PFSK-1 (cell line): ENCODE results near the gene FGD1.

Experiments
- FOXP2 ChIP-seq: optimal IDR thresholded peaks from 2 replicates; pipeline ENCODE3; 2011; ENCODE audit warnings: borderline replicate concordance, control low read depth, inconsistent platforms; ENCODE audit not compliant: insufficient read depth; ENCODE audit errors: extremely low read length, extremely low read depth
- POLR2AphosphoS5 ChIP-seq: IDR thresholded peaks from 2 replicates; pipeline ENCODE4 v1.6.1; 2012; ENCODE audit warnings: low read depth, mild to moderate bottlenecking, control low read depth, low read length, moderate library complexity
- SIN3A ChIP-seq: IDR thresholded peaks from 2 replicates; pipeline ENCODE4 v1.6.1; 2012; ENCODE audit warnings: mild to moderate bottlenecking, low read length, moderate library complexity, borderline replicate concordance; ENCODE audit not compliant: insufficient read depth
- TAF1 ChIP-seq: IDR thresholded peaks from 2 replicates; pipeline ENCODE4 v1.6.1; 2012; ENCODE audit warnings: low read length, control low read depth, borderline replicate concordance; ENCODE audit not compliant: insufficient read depth
- TF ChIP-seq, protein P1 (sequence below), 2 experiments: IDR thresholded peaks; 2 replicates each; pipeline versions ENCODE4 v1.6.1 to v1.8.0; 2011 to 2012; ENCODE audit warnings: low read depth in 2 of 2, low read length in 2 of 2, control low read depth in 1 of 2, inconsistent platforms in 1 of 2, mild to moderate bottlenecking in 1 of 2, moderate library complexity in 1 of 2; ENCODE audit not compliant: insufficient read depth in 1 of 2

The FGD1 gene

DNA sequence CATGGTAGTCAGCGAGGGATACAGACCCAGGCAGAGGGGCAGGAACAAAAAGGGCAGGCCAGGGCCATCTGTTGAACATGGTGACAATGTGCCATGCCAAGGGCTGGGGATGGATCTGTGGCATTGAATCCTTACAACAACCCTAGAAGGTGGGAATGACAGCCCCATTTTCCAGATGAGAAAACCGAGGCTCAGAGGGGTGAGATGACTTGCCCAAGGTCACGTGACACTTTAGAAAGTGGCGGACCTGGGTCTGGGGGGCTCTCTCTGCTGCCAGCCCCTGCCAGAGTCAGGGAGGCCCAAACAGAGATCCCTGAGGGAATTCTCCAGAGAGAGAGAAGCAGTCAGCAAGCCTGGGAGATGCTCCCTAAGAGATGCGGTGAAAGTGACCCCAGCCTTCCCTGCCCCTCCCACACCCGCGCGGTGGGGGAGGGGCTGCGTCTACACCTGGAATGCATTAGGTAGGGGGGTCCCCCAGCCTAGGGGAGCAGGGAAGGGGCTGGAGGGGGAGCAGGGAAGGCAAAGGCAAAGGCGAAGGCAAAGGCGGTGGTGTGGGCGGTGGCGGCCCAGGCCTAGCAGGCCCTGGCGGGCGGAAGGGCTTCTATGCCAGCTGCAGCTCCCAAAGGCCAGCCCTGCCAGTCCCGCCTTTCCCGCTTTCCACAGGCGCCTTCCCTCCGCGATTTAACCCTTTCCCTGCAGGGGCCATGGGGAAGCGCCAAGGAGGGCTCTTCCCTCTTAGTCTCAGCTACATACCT lies 13.0 kb downstream of the FGD1 start:
- TF ChIP-seq FOXP2 (no peak), SIN3A (no peak), POLR2AphosphoS5 (no peak), TAF1 (no peak)
- TF ChIP-seq, protein P1, sequence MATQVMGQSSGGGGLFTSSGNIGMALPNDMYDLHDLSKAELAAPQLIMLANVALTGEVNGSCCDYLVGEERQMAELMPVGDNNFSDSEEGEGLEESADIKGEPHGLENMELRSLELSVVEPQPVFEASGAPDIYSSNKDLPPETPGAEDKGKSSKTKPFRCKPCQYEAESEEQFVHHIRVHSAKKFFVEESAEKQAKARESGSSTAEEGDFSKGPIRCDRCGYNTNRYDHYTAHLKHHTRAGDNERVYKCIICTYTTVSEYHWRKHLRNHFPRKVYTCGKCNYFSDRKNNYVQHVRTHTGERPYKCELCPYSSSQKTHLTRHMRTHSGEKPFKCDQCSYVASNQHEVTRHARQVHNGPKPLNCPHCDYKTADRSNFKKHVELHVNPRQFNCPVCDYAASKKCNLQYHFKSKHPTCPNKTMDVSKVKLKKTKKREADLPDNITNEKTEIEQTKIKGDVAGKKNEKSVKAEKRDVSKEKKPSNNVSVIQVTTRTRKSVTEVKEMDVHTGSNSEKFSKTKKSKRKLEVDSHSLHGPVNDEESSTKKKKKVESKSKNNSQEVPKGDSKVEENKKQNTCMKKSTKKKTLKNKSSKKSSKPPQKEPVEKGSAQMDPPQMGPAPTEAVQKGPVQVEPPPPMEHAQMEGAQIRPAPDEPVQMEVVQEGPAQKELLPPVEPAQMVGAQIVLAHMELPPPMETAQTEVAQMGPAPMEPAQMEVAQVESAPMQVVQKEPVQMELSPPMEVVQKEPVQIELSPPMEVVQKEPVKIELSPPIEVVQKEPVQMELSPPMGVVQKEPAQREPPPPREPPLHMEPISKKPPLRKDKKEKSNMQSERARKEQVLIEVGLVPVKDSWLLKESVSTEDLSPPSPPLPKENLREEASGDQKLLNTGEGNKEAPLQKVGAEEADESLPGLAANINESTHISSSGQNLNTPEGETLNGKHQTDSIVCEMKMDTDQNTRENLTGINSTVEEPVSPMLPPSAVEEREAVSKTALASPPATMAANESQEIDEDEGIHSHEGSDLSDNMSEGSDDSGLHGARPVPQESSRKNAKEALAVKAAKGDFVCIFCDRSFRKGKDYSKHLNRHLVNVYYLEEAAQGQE (IDR thresholded peaks at IDR 0.05; ENCODE audit: insufficient read depth in 1 of 2, low read depth in 2 of 2, low read length in 2 of 2): no peak

DNA sequence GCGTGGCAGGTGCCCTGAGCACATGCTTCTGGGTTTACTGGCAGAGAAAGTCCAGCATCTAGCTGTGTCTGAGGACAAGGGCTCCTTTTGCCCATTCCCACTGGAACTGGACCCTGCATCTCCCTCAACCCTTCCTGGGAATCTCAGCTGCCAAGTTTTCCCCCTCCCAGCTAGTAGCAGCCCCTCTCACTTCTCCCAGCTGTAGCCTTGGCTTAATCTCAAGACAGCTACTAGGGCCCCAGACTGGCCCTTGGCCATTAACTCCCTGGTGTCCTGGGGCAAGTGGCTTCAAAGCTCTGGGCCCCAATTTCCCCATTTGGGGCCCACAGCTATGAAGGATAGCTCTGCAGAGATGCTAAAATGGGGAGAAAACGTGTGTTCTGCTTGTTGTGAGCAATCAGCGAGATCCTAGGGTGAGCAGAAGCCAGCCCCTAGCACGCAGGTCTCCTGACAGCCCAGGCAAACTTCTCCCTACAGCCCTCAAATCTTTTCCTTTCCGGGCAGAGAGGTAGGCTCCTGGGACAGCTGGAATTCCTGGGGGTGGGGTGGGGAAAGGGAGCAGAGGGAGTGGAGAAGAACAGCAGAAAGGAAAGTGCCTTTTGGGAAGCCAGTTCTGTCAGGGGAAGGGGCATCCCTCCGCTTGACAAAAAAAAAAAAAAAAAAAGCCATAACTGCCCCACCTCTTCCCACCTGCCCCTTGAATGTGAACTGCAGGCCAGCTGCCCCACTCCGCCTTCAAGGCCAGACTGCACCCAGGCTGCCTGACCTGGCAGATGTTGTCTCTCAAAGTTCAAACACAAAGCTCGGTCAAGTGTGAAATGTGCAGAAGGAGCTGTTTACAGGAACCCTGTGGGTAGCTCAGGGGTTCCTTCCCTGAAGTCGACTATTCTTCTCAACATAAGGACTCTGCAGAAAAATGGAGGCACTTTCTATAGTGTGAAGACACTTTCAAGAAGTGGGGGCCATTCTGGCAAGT lies 16.6 kb downstream of the FGD1 start:
- TF ChIP-seq FOXP2: no peak
- no peak for TF ChIP-seq POLR2AphosphoS5
- TF ChIP-seq, protein P1 (IDR thresholded peaks at IDR 0.05; ENCODE audit: insufficient read depth in 1 of 2, low read depth in 2 of 2, low read length in 2 of 2): no peak
- TF ChIP-seq TAF1: no peak
- no peak for TF ChIP-seq SIN3A

DNA sequence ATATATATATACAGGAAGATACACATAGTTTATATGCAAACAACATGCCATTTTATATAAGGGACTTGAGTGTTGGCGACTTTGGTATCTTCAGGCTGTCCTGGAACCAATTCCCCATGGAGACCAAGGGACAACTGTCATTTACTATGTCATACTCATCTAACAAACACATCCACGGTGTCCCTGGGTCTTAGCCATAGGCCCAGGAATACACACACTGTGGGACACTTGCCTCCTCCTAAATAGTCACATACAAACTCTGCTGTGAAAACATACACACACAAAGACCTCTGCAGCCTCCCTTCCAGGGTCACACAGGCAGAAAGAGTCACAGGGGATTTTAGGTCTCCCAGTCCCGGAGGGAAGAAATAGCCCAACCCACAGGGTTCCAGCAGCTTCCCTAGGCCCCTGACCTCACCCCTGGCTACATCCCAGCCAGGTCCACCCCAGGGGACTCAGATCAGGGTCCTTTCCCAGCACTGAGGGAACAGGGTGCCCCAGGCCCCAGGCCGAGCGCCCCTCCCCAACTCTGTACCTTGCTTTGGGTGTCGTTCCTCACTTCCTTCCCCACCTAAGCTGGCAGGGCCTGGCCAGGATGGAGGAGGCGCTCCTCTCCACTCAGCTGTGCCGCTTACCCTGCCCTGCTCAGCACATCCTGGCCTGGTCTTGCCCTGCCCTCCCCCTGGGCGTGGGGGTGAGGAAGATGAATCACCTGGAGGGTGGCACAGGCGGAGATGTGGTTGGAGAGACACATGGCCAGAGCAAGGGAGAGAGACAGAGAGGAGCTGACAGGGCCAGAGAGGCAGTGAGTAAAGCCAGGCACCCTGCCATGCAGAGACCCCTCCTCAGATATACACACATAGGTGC lies 21.8 kb downstream of the FGD1 start:
- no peak for TF ChIP-seq POLR2AphosphoS5
- no peak for TF ChIP-seq FOXP2
- TF ChIP-seq SIN3A: no peak
- TF ChIP-seq, protein P1 (IDR thresholded peaks at IDR 0.05; ENCODE audit: insufficient read depth in 1 of 2, low read depth in 2 of 2, low read length in 2 of 2): no peak
- no peak for TF ChIP-seq TAF1

DNA sequence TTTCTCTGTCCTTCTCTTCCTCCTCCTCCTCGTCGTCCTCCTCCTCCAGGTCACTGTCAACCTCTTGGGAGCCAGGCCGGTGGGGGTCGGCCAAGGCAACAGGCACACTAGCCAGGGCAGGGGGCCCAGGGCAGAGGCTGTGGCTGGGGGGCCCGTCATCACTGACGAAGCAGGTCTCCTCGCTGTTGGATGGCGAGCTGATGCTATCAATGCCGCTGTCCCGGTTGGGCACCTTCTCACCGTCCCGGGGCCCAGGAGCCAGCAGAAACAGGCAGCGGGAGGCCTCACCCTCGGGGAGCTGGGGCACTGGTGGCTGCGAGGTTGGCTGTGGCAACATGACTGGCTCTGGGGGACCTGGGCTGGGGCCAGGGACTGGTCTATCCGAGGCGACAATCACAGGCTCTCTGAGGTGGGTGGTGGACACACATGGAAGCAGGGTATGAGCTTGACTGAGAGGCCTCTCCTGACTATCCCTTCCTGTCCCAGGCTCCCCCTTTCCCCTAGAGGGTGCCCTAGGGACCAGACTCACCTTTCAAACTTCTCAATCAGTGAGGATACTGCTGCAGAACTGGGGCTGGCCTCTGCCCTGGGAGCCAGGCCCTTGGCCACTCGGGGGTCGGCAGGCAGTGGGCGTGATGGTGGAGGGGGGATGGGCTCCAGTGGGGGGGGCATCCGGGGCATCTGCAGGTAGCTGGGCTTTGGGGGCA lies 25.8 kb downstream of the FGD1 start:
- TF ChIP-seq, protein P1 (IDR thresholded peaks at IDR 0.05; ENCODE audit: insufficient read depth in 1 of 2, low read depth in 2 of 2, low read length in 2 of 2): no peak
- TF ChIP-seq SIN3A (no peak), POLR2AphosphoS5 (no peak), FOXP2 (no peak), TAF1 (no peak)
